HG02973 (cell line): ENCODE results near the gene TRIM17.

Experiments used
- ATAC-seq: cut with Tn5 transposase; IDR thresholded peaks from one replicate; pipeline ENCODE4 v1.9.1; 2021; ENCODE audit warnings: moderate library complexity; ENCODE audit not compliant: unreplicated experiment

TRIM17 gene

GRCh38 chr1:228420968-228421826 is 4.5 kb upstream of the TRIM17 start:
- no peak for ATAC-seq

DNA sequence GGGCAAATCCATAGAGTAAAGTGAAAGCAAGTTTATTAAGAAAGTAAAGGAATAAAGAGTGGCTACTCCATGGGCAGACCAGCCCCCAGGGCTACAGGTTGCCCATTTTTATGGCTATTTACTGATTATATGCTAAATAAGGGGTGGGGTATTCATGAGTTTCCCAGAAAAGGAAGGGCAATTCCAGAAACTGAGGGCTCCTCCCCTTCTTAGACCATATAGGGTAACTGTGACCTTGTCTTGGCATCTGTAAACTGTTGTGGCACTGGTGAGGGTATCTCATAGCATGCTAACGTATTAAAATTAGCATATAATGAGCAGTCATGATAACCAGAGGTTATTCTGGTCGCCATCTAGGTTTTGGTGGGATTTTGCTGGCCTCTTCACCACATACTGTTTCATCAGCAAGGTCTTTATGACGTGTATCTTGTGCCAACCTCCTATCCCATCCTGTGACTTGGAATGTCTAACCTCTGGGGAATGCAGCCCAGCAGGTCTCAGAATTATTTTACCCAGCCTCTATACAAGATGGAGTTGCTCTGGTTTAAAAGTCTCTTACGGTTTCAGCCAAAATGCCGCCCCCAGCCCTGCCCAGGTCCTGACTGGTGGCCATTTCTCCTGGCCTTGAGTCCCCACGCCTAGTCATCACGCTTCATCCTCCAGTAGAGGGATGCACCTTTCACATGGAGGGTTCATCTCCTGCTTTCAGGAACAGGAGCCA is 982 bp upstream of the TRIM17 start:
- ATAC-seq = no peak

GRCh38 chr1:228417061-228417460 is 400 bp upstream of the TRIM17 start:
- ATAC-seq = no peak

DNA sequence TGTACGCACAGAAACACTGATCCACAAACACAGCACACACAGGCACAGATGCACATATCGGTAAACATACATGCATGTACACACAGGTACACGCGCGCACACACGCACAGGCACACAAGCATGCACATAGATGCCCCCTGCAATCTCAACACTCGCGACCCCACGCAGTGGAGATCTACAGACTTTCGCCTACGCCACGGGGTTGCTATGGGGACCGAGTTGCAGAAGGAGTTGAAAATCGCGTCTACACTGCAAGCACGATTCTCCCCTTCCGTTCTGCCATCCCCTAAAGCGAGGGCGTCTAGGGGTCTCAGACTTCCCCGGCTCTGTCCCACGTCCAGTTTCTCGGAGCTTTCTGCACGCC is 826 bp downstream of the TRIM17 start:
- ATAC-seq = no peak

GRCh38 chr1:228415221-228415620 is 1.4 kb downstream of the TRIM17 start:
- ATAC-seq = no peak

- no peak for ATAC-seq
Observed at GRCh38 chr1:228414511-228415211, 2.0 kb downstream of the TRIM17 start.

DNA sequence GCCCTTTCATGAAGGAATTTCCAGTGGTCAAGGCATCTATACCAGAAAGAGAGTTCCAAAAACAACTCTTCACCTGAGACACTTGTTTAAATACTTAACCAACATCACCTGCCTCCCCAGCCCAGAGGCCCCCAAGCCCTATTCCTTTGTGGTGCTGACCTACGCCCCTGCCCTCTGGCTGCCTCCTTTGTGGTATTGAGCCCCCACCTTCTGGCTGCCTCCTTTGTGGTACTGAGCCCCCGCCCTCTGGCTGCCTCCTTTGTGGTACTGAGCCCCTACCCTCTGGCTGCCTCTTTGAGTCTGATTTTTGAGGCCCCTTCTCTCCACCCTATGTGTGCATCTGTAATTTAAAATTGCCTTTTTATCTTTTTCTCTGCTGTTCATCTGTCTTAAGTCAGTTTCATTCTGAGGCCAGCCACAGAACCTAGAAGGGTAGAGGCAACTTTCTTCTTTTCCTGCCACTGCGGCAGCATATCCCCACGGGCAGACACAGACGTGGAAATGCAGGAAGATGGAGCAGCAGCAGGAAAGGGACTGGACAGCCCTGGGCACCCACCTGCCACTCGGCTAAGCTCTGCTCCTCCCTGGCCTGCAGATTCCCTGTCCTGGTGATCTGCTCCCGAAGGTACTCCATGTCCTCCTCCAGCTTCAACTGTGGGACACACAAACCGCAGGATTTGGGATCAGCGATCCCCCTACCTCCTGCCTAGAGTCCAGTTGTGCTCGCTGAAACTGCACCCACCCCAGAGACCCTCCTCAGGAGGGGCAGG is 3.2 kb downstream of the TRIM17 start:
- ATAC-seq = no peak

GRCh38 chr1:228411548-228412430 is 4.9 kb downstream of the TRIM17 start:
- no peak for ATAC-seq

GRCh38 chr1:228411121-228411520 is 5.5 kb downstream of the TRIM17 start:
- no peak for ATAC-seq

DNA sequence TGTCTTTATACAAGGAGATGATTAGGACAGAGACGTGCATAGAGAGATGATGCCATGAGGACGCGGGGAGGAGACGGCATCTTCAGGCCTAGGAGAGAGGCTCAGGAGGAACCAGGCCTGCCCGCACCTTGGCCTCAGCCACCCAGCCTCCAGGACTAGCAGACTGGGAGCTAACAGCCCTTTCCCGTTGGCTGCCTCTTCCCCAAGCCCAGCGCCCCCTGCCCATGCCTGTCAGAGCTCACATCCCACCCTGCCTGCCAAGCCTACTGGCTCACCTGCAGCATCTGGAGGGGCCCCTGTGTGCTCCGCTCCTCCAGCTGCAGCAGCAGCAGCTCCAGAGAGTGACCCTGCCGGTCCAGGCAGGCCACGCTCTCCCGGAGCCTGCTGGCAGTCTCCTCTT is 6.0 kb downstream of the TRIM17 start:
- no peak for ATAC-seq

DNA sequence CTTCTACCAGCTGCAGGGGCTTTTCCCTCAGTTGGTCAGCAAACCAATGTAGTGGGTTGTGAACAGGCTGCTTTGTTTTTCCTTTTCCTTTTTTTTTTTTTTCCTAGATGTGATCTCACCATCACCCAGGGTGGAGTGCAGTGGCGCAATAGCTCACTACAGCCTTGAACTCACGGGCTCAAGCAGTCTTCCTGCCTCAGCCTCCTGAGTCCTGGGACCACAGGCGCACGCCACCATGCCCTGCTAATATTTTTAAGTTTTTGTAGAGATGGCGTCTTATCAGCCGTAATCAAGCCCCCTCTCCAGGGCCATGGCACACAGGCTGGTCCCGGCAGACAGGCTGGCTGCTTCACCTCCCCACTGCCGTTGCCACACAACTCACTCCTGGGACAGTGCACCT is 6.6 kb downstream of the TRIM17 start:
- no peak for ATAC-seq

DNA sequence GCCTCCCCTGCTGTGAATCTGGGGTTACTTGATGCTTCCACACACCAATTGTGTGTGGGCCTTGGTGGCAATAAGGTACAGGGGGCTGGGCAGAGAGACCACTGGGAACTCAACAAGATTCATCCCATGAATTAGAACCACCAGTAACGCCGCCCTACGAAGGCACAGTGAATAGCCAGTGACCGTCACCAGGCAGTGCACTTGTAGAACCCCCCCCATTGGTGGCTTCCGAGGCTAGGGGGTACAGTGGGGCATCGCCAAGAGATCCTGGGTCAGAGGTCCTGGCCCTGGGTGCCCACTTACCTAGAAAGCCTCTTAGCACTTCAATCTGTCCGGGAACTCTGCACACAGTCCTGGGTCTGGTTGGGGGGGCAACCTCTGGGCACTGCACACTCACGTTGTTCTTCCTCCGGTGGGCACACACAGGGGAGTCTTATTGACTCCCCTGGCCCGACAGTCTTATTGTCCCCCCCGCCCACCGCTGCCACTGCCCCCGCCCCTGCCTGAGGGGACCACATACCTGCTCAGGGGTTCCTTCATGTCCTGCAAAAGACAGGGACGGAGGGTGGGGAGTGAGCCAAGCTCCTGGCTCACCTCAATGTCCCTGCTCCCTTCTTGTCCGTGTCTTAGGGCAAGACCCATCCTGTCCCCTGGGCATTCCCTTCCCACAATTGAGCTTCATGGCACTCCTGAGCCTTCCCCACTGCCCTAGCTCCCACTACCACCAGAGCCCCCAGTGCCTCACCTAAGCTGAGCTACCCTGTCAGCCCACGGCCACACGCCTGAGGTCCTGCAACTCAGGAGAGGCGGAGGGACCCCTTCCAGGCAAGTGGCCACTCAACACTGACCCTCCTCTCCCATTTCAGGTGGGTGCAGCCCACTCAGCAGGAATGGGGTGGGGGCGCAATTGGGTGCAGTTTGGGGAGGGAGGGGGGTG is 7.5 kb downstream of the TRIM17 start:
- no peak for ATAC-seq

DNA sequence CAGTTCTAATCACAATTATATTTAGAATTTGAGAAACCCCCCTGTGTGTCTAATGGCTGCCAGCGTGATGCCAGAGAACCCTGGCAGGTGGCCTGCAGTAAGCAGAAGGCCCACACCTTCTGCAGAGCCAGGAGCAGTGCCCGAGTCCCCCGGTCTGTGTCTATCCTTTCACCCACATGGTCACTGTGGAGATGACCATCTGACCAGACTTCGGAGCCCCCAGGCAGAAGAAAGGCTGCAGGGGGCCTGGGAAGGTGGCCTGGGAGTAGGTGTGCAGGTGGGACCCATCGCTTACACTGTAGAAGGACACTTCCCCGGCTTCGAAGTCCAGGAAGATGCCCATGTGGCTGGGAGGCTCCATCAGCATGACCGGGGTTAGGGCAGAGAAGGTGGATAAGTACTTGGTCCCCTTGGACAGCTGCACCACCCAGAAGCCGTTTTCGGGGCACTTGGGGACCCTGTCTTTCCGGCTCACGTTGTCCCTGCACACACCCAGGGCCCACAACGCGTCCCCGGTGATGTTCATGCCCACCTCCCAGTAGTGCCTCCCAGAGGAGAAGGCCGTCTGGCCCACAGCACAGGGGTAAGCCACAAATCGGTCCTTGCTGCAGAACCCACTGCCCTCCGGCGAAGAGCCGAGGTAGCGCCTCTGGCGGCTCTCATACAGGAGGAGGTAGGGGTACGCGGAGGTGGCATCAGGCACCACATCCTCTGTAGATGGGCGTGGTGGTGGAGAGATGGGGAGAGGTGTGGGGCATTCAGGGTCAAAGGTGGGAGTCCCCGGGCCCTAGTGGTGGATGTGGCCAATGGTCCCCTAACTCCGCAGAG is 8.4 kb downstream of the TRIM17 start:
- no peak for ATAC-seq

- ATAC-seq = no peak
Observed at GRCh38 chr1:228407106-228408040, 9.3 kb downstream of the TRIM17 start.

DNA sequence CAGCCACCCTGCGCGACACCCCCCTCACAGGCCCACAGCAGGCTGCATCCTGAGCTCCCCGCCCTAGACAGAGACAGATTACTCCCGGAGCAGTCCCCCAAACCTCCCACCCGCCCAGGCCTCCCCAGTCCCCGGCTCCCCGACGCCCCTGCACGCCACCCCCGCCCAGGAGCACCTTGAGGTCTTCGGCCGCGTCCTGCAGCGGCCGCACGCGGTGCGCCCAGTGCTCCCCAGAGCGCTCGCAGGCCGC is 10.8 kb downstream of the TRIM17 start:
- no peak for ATAC-seq

DNA sequence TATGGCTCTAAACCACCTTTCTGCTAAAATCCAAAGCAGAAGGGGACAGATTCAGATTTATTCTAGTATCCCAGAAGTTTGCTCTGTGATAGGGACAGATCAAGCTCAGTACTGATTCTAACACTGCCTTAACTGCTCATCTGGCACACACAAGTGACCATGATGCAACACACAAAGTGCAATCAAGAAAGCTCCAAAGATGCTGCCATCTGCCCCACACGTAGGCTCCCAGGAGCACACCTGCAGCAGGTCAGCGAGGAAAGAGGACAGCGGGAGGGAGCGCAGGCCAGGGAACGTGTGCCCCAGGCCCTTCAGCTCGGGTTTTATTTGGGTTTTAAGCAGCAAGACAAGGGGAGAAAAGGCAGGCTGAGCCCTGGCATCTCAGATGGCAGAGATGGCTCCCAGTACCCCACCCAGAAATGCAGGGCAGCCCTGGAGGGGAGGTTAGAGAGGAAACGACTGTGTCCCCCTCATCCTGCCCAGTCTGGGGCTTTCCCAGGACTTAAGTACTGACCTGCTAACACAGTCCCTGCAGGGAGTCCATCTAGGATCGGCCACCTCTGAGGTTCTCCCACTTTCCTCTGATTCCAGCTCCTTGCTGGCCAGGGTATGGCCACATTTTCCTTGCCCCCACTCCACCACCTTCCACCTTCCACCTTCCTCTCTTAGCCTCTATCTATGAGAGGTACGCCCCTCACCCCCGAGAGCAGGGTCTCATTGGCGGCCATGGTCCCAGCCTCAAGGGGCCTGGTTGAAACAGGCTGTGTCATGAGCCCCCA is 11.3 kb downstream of the TRIM17 start:
- no peak for ATAC-seq
